Measurements from ENCODE around the gene CAPN12. TPM values are rescaled to one million over a fixed set of nuclear protein-coding genes. Genes with fewer than 3 reads are reported as not detected.
A peak's percentile ranks its signal among the peaks of the same experiment; 100 is the strongest.
"Not testable (repeated sequence)": the region's sequence is repeated elsewhere in the genome, so short reads cannot be mapped to it uniquely, and the experiment has no call there.

Gene CAPN12
- total RNA-seq, 1 donor = 0.18 TPM

DNA sequence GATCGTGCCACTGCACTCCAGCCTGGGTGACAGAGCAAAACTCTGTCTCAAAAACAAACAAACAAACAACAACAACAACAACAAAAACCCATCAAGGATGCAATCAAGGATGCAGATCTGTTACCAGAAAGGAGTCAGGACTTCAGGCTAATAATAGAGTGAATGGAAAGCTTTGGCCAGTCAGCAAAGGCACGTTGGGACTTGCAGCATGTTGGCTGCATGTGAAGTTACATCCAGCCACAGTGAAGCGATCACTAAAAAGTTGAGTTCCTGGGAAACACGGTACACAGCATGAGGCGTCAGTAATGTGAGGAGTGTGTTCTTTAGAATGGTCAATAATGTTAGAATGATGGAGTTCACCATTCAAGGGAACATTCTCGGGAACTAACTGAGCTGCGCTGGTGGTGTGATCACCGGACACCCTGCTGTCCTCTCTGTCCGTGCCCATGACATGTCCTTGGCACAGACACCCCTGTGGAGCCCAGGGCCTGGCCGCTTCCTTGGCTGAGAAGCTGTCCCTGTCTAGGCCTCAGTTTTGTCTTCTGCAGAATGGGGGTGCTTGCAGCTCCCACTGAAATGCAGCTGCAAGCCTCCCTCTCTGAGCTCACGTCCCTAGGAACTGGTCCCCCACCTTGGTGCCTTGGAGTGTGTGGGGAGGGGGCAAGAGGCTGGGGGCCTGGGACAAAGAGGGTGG is 42.4 kb upstream of the CAPN12 start:
- TF ChIP-seq CTCF (IDR thresholded peaks at IDR 0.05; ENCODE audit: insufficient read depth, low read length) = no peak
- DNase-seq (ENCODE audit: low read depth) = no peak

GRCh38 chr19:38786061-38786460 is 41.8 kb upstream of the CAPN12 start:
- not testable (repeated sequence) for DNase-seq (ENCODE audit: low read depth); H3K4me3 ChIP-seq (ENCODE audit: low read depth, low read length)

More for the DNA sequence above, 42.4 kb upstream of the CAPN12 start:
- H3K4me3 ChIP-seq (ENCODE audit: low read depth, low read length) = no peak overlapping the region

GRCh38 chr19:38785187-38785699 is 41.0 kb upstream of the CAPN12 start:
- no peak overlapping the region for H3K4me3 ChIP-seq (ENCODE audit: low read depth, low read length)
- DNase-seq (ENCODE audit: low read depth) = no peak
- no peak for TF ChIP-seq CTCF (IDR thresholded peaks at IDR 0.05; ENCODE audit: insufficient read depth, low read length)

DNA sequence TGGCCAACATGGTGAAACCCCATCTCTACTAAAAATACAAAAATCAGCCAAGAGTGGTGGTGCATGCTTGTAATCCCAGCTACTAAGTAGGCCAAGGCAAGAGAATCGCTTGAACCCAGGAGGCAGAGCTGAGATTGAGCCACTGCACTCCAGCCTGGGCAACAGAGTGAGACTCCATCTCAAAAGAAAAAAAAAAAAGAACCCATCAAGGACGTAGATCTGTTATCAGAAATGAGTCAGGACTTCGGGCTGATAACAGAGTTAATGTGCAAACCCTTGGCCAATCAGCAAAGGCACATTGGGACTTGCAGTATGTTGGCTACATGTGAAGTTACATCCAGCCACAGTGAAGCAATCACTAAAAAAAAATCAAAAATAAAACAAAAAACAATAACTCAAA is 40.0 kb upstream of the CAPN12 start:
- TF ChIP-seq CTCF (IDR thresholded peaks at IDR 0.05; ENCODE audit: insufficient read depth, low read length) = no peak
- DNase-seq (ENCODE audit: low read depth) = peak; percentile 87
- no peak overlapping the region for H3K4me3 ChIP-seq (ENCODE audit: low read depth, low read length)

DNA sequence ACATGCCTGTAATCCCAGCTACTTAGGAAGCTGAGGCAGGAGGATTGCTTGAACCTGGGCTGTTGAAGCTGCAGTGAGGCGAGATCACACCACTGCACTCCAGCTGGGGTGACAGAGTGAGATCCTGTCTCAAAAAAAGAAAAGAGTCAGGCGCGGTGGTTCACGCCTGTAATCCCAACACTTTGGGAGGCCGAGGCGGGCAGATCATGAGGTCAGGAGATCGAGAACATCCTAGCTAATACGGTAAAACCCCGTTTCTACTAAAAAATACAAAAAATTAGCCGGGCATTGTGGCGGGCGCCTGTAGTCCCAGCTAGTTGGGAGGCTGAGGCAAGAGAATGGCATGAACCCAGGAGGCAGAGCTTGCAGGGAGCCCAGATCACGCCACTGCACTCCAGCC is 37.9 kb upstream of the CAPN12 start:
- DNase-seq (ENCODE audit: low read depth); H3K4me3 ChIP-seq (ENCODE audit: low read depth, low read length): not testable (repeated sequence)

GRCh38 chr19:38781058-38781457 is 36.8 kb upstream of the CAPN12 start:
- DNase-seq (ENCODE audit: low read depth) = no peak
- TF ChIP-seq CTCF (IDR thresholded peaks at IDR 0.05; ENCODE audit: insufficient read depth, low read length) = no peak
- H3K4me3 ChIP-seq (ENCODE audit: low read depth, low read length) = no peak overlapping the region

DNA sequence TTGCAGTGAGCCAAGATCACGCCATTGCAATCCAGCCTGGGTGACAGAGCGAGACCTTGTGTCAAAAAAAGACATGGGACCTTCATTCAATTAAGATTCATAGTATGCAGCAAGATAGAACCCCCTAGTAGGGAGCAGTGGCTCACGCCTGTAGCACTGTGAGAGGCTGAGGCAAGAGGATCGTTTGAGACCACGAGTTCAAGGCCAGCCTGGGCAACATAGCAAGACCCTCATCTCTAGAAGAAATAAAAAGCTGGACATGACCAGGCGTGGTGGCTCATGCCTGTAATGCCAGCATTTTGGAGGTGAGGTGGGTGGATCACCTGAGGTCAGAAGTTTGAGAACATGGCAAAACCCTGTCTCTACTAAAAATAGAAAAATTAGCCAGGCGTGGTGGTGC is 36.2 kb upstream of the CAPN12 start:
- no peak for TF ChIP-seq CTCF (IDR thresholded peaks at IDR 0.05; ENCODE audit: insufficient read depth, low read length)
- H3K4me3 ChIP-seq (ENCODE audit: low read depth, low read length) = no peak overlapping the region
- no peak for DNase-seq (ENCODE audit: low read depth)

DNA sequence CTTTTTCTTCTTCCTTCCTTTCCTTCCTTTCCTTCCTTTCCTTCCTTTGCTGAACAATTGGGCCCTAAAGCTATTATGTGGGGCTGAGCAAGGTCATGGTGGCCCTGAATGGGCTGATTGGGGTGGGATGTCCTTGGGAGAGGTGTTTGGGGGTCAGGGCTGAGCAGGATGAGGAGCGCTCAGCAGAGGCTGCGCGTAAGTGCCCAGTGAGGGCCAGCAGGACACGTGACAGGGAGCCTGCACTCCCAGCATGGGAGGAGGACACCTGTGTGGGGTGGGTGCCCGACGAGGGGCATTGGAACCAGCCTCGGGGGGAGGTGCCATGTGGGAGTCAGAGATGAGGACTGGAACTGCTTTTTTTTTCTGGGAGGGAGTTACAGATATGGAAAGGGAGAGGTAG is 34.5 kb upstream of the CAPN12 start:
- TF ChIP-seq CTCF (IDR thresholded peaks at IDR 0.05; ENCODE audit: insufficient read depth, low read length) = no peak
- no peak overlapping the region for H3K4me3 ChIP-seq (ENCODE audit: low read depth, low read length)
- no peak for DNase-seq (ENCODE audit: low read depth)
